ENCODE data around the gene G6PD. TPM values are rescaled to one million over a fixed set of nuclear protein-coding genes. Genes with fewer than 3 reads are reported as not detected.
A peak's percentile ranks its signal among the peaks of the same experiment; 100 is the strongest.
"Not testable (repeated sequence)": the region's sequence is repeated elsewhere in the genome, so short reads cannot be mapped to it uniquely, and the experiment has no call there.

The G6PD gene
- total RNA-seq, result 47.7 and 55.1 TPM in 2 replicates
- long read RNA-seq, partial matches to known transcripts, result 0 of 2 reads
- long read RNA-seq, other reads (novel, unspliced or antisense), result 0 of 2 reads

GRCh38 chrX:154546354-154547244 lies at the start of gene G6PD:
Gene G6PD, minus strand, starts transcription at chrX:154546846. Its CDS starts 691 bp downstream, at chrX:154546155.
- Mint-ChIP-seq H3K9me3 (ENCODE audit: low read depth) (peaks cover 9% of the 10 kb centered on the region), H3K27me3 (no peaks in the 10 kb centered on the region), H3K4me3 (ENCODE audit: low read depth) (peak within 1 kb of the TSS; percentile 78), H3K36me3 (ENCODE audit: insufficient read depth) (peaks cover 6% of the 10 kb centered on the region), H3K4me1 (ENCODE audit: low read depth) (peaks cover 7% of the 10 kb centered on the region), H3K27ac (peak within 1 kb of the TSS; percentile 88)
- peak; percentile 58 for DNase-seq (ENCODE audit: low spot score, unreplicated experiment)
- TF ChIP-seq CTCF (IDR thresholded peaks at IDR 0.05; ENCODE audit: unreplicated experiment), result no peak

GRCh38 chrX:154595559-154596249 lies 49.1 kb upstream of the G6PD start:
- Mint-ChIP-seq H3K36me3 (ENCODE audit: insufficient read depth) (no peaks in the 10 kb centered on the region), H3K4me3 (ENCODE audit: low read depth) (no peak overlapping the region), H3K9me3 (ENCODE audit: low read depth) (peaks cover 31% of the 10 kb centered on the region), H3K4me1 (ENCODE audit: low read depth) (no peaks in the 10 kb centered on the region), H3K27me3 (peaks cover 3% of the 10 kb centered on the region), H3K27ac (no peak overlapping the region)
- no peak for TF ChIP-seq CTCF (IDR thresholded peaks at IDR 0.05; ENCODE audit: unreplicated experiment)
- DNase-seq (ENCODE audit: low spot score, unreplicated experiment), result no peak

GRCh38 chrX:154594491-154594890 lies 47.8 kb upstream of the G6PD start:
- DNase-seq (ENCODE audit: low spot score, unreplicated experiment), result no peak
- Mint-ChIP-seq H3K9me3 (ENCODE audit: low read depth) (peaks cover 28% of the 10 kb centered on the region), H3K27me3 (peaks cover 3% of the 10 kb centered on the region), H3K4me3 (ENCODE audit: low read depth) (no peak overlapping the region), H3K4me1 (ENCODE audit: low read depth) (no peaks in the 10 kb centered on the region), H3K36me3 (ENCODE audit: insufficient read depth) (no peaks in the 10 kb centered on the region), H3K27ac (no peak overlapping the region)
- TF ChIP-seq CTCF (IDR thresholded peaks at IDR 0.05; ENCODE audit: unreplicated experiment), result no peak

GRCh38 chrX:154593201-154593600 lies 46.6 kb upstream of the G6PD start:
- no peaks in the 10 kb centered on the region for H3K36me3 Mint-ChIP-seq (ENCODE audit: insufficient read depth)
- no peak for DNase-seq (ENCODE audit: low spot score, unreplicated experiment)
- H3K4me3 Mint-ChIP-seq (ENCODE audit: low read depth), result no peak overlapping the region
- no peaks in the 10 kb centered on the region for H3K4me1 Mint-ChIP-seq (ENCODE audit: low read depth)
- no peak overlapping the region for H3K27ac Mint-ChIP-seq
- peaks cover 3% of the 10 kb centered on the region for H3K27me3 Mint-ChIP-seq
- H3K9me3 Mint-ChIP-seq (ENCODE audit: low read depth), result peaks cover 27% of the 10 kb centered on the region
- TF ChIP-seq CTCF (IDR thresholded peaks at IDR 0.05; ENCODE audit: unreplicated experiment), result no peak

- Mint-ChIP-seq H3K4me3 (ENCODE audit: low read depth) (no peak overlapping the region), H3K9me3 (ENCODE audit: low read depth) (peaks cover 20% of the 10 kb centered on the region), H3K36me3 (ENCODE audit: insufficient read depth) (no peaks in the 10 kb centered on the region), H3K4me1 (ENCODE audit: low read depth) (no peaks in the 10 kb centered on the region), H3K27me3 (peaks cover 3% of the 10 kb centered on the region), H3K27ac (no peak overlapping the region)
- TF ChIP-seq CTCF (IDR thresholded peaks at IDR 0.05; ENCODE audit: unreplicated experiment), result no peak
- no peak for DNase-seq (ENCODE audit: low spot score, unreplicated experiment)
Measured at GRCh38 chrX:154592505-154592904, 45.9 kb upstream of the G6PD start.

- DNase-seq (ENCODE audit: low spot score, unreplicated experiment); H3K36me3 Mint-ChIP-seq (ENCODE audit: insufficient read depth); H3K4me3 Mint-ChIP-seq (ENCODE audit: low read depth); H3K4me1 Mint-ChIP-seq (ENCODE audit: low read depth); H3K9me3 Mint-ChIP-seq (ENCODE audit: low read depth); H3K27ac Mint-ChIP-seq; H3K27me3 Mint-ChIP-seq: not testable (repeated sequence)
Measured at GRCh38 chrX:154590415-154590814, 43.8 kb upstream of the G6PD start.

- H3K4me3 Mint-ChIP-seq (ENCODE audit: low read depth); H3K9me3 Mint-ChIP-seq (ENCODE audit: low read depth); H3K27me3 Mint-ChIP-seq; H3K4me1 Mint-ChIP-seq (ENCODE audit: low read depth); H3K36me3 Mint-ChIP-seq (ENCODE audit: insufficient read depth); H3K27ac Mint-ChIP-seq; DNase-seq (ENCODE audit: low spot score, unreplicated experiment): not testable (repeated sequence)
Measured at GRCh38 chrX:154584585-154585183, 38.0 kb upstream of the G6PD start, which contains the start of gene CTAG1A. Gene CTAG1A, plus strand, starts transcription at chrX:154585133. Its CDS starts 74 bp downstream, at chrX:154585207.

Data from progenitor cell of endocrine pancreas (in vitro differentiated cells).